ENCODE results near the gene MBNL1. TPM values are rescaled to one million over a fixed set of nuclear protein-coding genes. Genes with fewer than 3 reads are reported as not detected.

MBNL1 gene, protein sequence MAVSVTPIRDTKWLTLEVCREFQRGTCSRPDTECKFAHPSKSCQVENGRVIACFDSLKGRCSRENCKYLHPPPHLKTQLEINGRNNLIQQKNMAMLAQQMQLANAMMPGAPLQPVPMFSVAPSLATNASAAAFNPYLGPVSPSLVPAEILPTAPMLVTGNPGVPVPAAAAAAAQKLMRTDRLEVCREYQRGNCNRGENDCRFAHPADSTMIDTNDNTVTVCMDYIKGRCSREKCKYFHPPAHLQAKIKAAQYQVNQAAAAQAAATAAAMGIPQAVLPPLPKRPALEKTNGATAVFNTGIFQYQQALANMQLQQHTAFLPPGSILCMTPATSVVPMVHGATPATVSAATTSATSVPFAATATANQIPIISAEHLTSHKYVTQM
- 258 and 301 TPM in 2 replicates for total RNA-seq

DNA sequence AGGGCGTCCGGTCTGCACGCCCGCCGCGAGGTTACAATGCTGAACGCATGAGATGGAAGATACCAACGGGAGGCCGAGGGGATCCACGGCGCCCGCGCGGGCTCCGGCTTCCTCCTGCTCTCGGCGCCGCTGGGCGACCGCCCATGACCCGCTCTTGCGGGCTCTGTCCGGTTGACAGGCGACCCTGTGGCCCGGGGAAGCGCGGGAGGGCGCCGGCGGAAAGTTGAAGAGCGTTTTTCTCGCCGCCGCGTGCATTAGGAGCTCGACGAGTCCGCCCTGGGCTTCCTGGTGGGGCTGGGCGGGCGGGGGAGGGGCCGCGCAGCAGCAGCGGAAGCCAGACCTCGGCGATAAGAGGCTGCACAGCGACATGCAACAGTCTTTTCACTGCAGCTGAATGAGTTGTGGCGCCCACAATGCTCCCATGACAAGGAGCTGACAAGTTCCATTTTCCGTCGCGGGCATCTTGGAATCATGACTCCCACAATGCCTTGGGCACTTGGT lies at the start of gene MBNL1:
Gene MBNL1 (plus strand): TSS at position 375 of the 501 bp plus-strand sequence. CDS start 31,265 bp downstream, outside the sequence.

